IMR-90 (cell line): Measurements from ENCODE around the gene KDR. TPM values are rescaled to one million over a fixed set of nuclear protein-coding genes. Genes with fewer than 3 reads are reported as not detected.

Source experiments
- ATAC-seq: fragments of 200-7000 bp; cut with Tn5 transposase; 2 replicates; pipeline ENCODE4 v1.9.1; 2020; ENCODE audit warnings: low read depth, mild to moderate bottlenecking, moderate library complexity
- BruUV-seq: library from RNA; stranded (reverse); fragments of 400-500 nt; replicated peaks from 2 replicates; lab custom pipeline; 2021; lab: Mats Ljungman, UMichigan
- CTCF ChIA-PET: fragments of 300-600 bp; formaldehyde crosslinking; extraction: SDS; loops from one replicate; lab custom pipeline; 2021; ENCODE audit warnings: antibody characterized with exemption; lab: Yijun Ruan, JAX
- POLR2A ChIA-PET: fragments of 300-600 bp; sonication (Branson Sonifier 250); formaldehyde crosslinking; loops from one replicate; lab custom pipeline; 2022; ENCODE audit warnings: antibody characterized with exemption; ENCODE audit not compliant: unreplicated experiment; lab: Charles Lee
- DNase-seq: peaks from one replicate; pipeline ENCODE4 v3.0.0; 2013
- H2AFZ ChIP-seq: replicated peaks from 2 replicates; pipeline ENCODE3; 2013; ENCODE audit warnings: low read length, mild to moderate bottlenecking; ENCODE audit not compliant: poor library complexity
- H2AK5ac ChIP-seq: 2 replicates; pipeline ENCODE4 v1.6.1; 2013; ENCODE audit warnings: low read depth, low read length, inconsistent platforms
- H2AK9ac ChIP-seq: replicated peaks from 2 replicates; pipeline ENCODE3; 2013; ENCODE audit warnings: mild to moderate bottlenecking, low read depth, low read length, moderate library complexity; ENCODE audit not compliant: poor library complexity
- H2BK120ac ChIP-seq: 2 replicates; pipeline ENCODE4 v1.6.1; 2013; ENCODE audit warnings: low read depth, low read length, inconsistent platforms
- H2BK15ac ChIP-seq: 3 replicates; pipeline ENCODE4 v1.6.1; 2013; ENCODE audit warnings: low read depth, low read length, inconsistent platforms
- H2BK20ac ChIP-seq: 2 replicates; pipeline ENCODE4 v1.6.1; 2013; ENCODE audit warnings: low read depth, mild to moderate bottlenecking, inconsistent platforms, low read length, moderate library complexity
- H2BK5ac ChIP-seq: 2 replicates; pipeline ENCODE4 v1.6.1; 2013; ENCODE audit warnings: mild to moderate bottlenecking, low read depth, low read length, inconsistent platforms; ENCODE audit not compliant: poor library complexity, severe bottlenecking
- H3K14ac ChIP-seq: replicated peaks from 2 replicates; pipeline ENCODE4 v1.6.1; 2013; ENCODE audit warnings: low read depth, low read length, inconsistent platforms
- H3K18ac ChIP-seq: 2 replicates; pipeline ENCODE4 v1.6.1; 2013; ENCODE audit warnings: low read depth, low read length, control low read depth
- H3K23ac ChIP-seq: 2 replicates; pipeline ENCODE4 v1.6.1; 2013; ENCODE audit warnings: low read depth, low read length, inconsistent platforms
- H3K27ac ChIP-seq: 2 replicates; pipeline ENCODE4 v1.5.1; 2013; ENCODE audit warnings: mild to moderate bottlenecking, control low read depth, low read length; ENCODE audit not compliant: insufficient read depth
- H3K27me3 ChIP-seq: 2 replicates; pipeline ENCODE4 v1.6.1; 2013; ENCODE audit warnings: low read length; ENCODE audit not compliant: control insufficient read depth, insufficient read depth
- H3K36me3 ChIP-seq: 2 replicates; pipeline ENCODE4 v1.6.1; 2013; ENCODE audit warnings: low read length, mixed read lengths; ENCODE audit not compliant: control insufficient read depth, insufficient read depth
- H3K4ac ChIP-seq: 2 replicates; pipeline ENCODE4 v1.6.1; 2013; ENCODE audit warnings: low read depth, low read length, inconsistent platforms
- H3K4me1 ChIP-seq: 2 replicates; pipeline ENCODE4 v1.6.1; 2013; ENCODE audit warnings: low read length, mixed read lengths; ENCODE audit not compliant: control insufficient read depth, insufficient read depth
- H3K4me2 ChIP-seq: 2 replicates; pipeline ENCODE4 v1.6.1; 2013; ENCODE audit warnings: low read depth, mild to moderate bottlenecking, control low read depth, low read length, moderate library complexity
- H3K4me3 ChIP-seq: 2 replicates; pipeline ENCODE4 v1.5.1; 2013; ENCODE audit warnings: low read depth, mild to moderate bottlenecking, control low read depth, low read length, moderate library complexity; ENCODE audit not compliant: insufficient read depth
- H3K56ac ChIP-seq: 2 replicates; pipeline ENCODE4 v1.6.1; 2013; ENCODE audit warnings: low read length, inconsistent platforms; ENCODE audit not compliant: insufficient read depth; ENCODE audit errors: extremely low read depth
- H3K79me1 ChIP-seq, 2 experiments: 2 replicates each; pipeline ENCODE4 v1.6.1; 2013; ENCODE audit warnings: low read length in 2 of 2, inconsistent platforms in 1 of 2, low read depth in 1 of 2
- H3K9ac ChIP-seq: 2 replicates; pipeline ENCODE4 v1.6.1; 2013; ENCODE audit warnings: low read depth, low read length, control low read depth
- H3K9me1 ChIP-seq: 2 replicates; pipeline ENCODE4 v1.6.1; 2013; ENCODE audit warnings: low read length, inconsistent platforms; ENCODE audit not compliant: insufficient read depth
- H3K9me3 ChIP-seq: 2 replicates; pipeline ENCODE4 v1.6.1; 2013; ENCODE audit warnings: low read length; ENCODE audit not compliant: control insufficient read depth, insufficient read depth
- H4K20me1 ChIP-seq: 2 replicates; pipeline ENCODE4 v1.6.1; 2013; ENCODE audit warnings: low read length, inconsistent platforms; ENCODE audit not compliant: insufficient read depth
- H4K5ac ChIP-seq: 2 replicates; pipeline ENCODE4 v1.6.1; 2013; ENCODE audit warnings: mild to moderate bottlenecking, low read depth, low read length, control low read depth
- H4K8ac ChIP-seq, 2 experiments: 2 replicates each; pipeline ENCODE4 v1.6.1; 2013; ENCODE audit warnings: low read depth in 2 of 2, low read length in 2 of 2, control low read depth in 1 of 2, inconsistent platforms in 1 of 2
- H4K91ac ChIP-seq: 2 replicates; pipeline ENCODE4 v1.6.1; 2013; ENCODE audit warnings: low read depth, low read length, inconsistent platforms; ENCODE audit not compliant: insufficient read depth
- BHLHE40 ChIP-seq: fragments of 150-350 bp; IDR thresholded peaks from 2 replicates; pipeline ENCODE4 v1.6.1; 2016; ENCODE audit warnings: mild to moderate bottlenecking, low read depth, low read length
- CEBPB ChIP-seq: IDR thresholded peaks from 2 replicates; pipeline ENCODE4 v1.6.1; 2012; ENCODE audit warnings: low read depth, low read length, improper control_type of control experiment
- FOS ChIP-seq: fragments of 150-350 bp; IDR thresholded peaks from 2 replicates; pipeline ENCODE4 v1.6.1; 2016; ENCODE audit warnings: low read depth, low read length
- MAZ ChIP-seq: IDR thresholded peaks from 2 replicates; pipeline ENCODE4 v1.6.1; 2012; ENCODE audit warnings: low read depth, mild to moderate bottlenecking, low read length, improper control_type of control experiment, moderate library complexity, borderline replicate concordance
- NFE2L2 ChIP-seq: fragments of 150-350 bp; IDR thresholded peaks from 2 replicates; pipeline ENCODE4 v1.6.1; 2016; ENCODE audit warnings: low read depth, mild to moderate bottlenecking, low read length
- POLR2A ChIP-seq: IDR thresholded peaks from 2 replicates; pipeline ENCODE4 v1.6.1; 2012; ENCODE audit warnings: mild to moderate bottlenecking, low read depth, low read length
- RCOR1 ChIP-seq: IDR thresholded peaks from 2 replicates; pipeline ENCODE4 v1.6.1; 2012; ENCODE audit warnings: mild to moderate bottlenecking, low read length, improper control_type of control experiment; ENCODE audit not compliant: insufficient replicate concordance
- WGBS, 2 experiments: methylation state at CpG; one replicate each; pipeline versions ENCODE4 v1.1.5 to v1.1.7; 2013; ENCODE audit warnings: missing lambda C conversion rate in 2 of 2; ENCODE audit not compliant: insufficient read length in 1 of 2; ENCODE audit errors: extremely low coverage in 2 of 2; 5-methylcytosine and 5-hydroxymethylcytosine counted together
- dilution Hi-C: fragments of 300-500 bp; cut with HindIII; formaldehyde crosslinking; loops from one replicate; pipeline ENCODE4 v1.14.3; 2018; ENCODE audit warnings: low sequenced_read_pairs; ENCODE audit not compliant: unreplicated experiment
- in situ Hi-C: fragments of 300-500 bp; cut with MboI; formaldehyde crosslinking; loops from 3 replicates; pipeline ENCODE4 v1.14.3; 2019; ENCODE audit warnings: low sequenced_read_pairs, inconsistent platforms, mixed read lengths
- intact Hi-C: fragments of 100-400 bp; cut with micrococcal nuclease; formaldehyde crosslinking; loops from 2 replicates; pipeline ENCODE4 v1.10.0; 2022
- polyA plus RNA-seq, 3 experiments: library from polyadenylated mRNA; depleted of rRNA; stranded (reverse); fragments of >200 nt; gene quantifications; 2 replicates each; pipeline ENCODE4 v1.2.3, GENCODE V29; 2012; ENCODE audit warnings: low replicate concordance in 1 of 3
- total RNA-seq: library from RNA; depleted of rRNA; stranded (reverse); fragments of >200 nt; gene quantifications from 2 replicates; pipeline ENCODE4 v1.2.3, GENCODE V29; 2012
- TF ChIP-seq, protein P1 (sequence below): fragments of 150-350 bp; IDR thresholded peaks from 2 replicates; pipeline ENCODE4 v1.6.1; 2016; ENCODE audit warnings: low read depth, mild to moderate bottlenecking, low read length, moderate library complexity, borderline replicate concordance
- TF ChIP-seq, protein P2 (sequence below): fragments of 150-350 bp; IDR thresholded peaks from 2 replicates; pipeline ENCODE4 v1.6.1; 2017; ENCODE audit warnings: mild to moderate bottlenecking, antibody characterized with exemption, low read length, low read depth

The KDR gene
- total and polyA plus RNA-seq, 2 of the 4 experiments (the other 2 are of a cell fraction), result not detected

DNA sequence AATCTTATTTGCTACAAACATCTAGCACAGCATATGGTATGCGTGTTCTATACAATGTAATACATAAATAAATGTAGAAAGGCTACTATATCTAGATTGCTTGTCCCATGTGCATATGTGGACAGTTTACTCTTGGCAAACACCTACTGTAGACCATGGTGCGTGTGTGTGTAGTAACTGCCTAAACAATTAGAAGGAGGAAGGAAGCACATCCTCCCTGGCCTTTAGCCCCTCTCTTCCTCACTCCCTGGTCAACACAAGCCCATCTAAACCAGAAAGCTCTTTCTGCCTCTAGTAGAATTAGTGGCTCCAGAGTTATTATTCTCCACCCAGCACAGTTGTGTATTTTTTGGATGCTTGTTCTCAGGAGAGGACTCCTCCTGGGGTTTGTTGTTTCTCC, 73.9 kb downstream of the KDR start:
- no TSS peak for BruUV-seq
- no peak overlapping the region for H3K56ac ChIP-seq
- no peak overlapping the region for H3K27ac ChIP-seq
- no peaks in the 10 kb centered on the region for H3K79me1 ChIP-seq
- H3K23ac ChIP-seq, result no peak overlapping the region
- H3K4me2 ChIP-seq, result no peak overlapping the region
- H3K4ac ChIP-seq, result no peak overlapping the region
- H3K27me3 ChIP-seq, result no peaks in the 10 kb centered on the region
- no peak overlapping the region for H2AK5ac ChIP-seq
- H3K4me3 ChIP-seq, result no peak overlapping the region
- WGBS, 2 experiments, result no CpG with 5 or more reads among the region's 2 CpGs
- no peaks in the 10 kb centered on the region for H3K36me3 ChIP-seq
- no peaks in the 10 kb centered on the region for H3K9me1 ChIP-seq
- in situ Hi-C loops, result no loop called here
- H4K91ac ChIP-seq, result no peak overlapping the region
- ChIA-PET CTCF (interaction anchor here (0.5 kb wide), 1 partner anchor 633 kb away, joined by 3 read pairs; no protein-coding TSS in a partner anchor), POLR2A (no interaction called here)
- no peak overlapping the region for H2BK15ac ChIP-seq
- no peak overlapping the region for H2AK9ac ChIP-seq
- no peaks in the 10 kb centered on the region for H4K20me1 ChIP-seq
- H3K4me1 ChIP-seq, result no peaks in the 10 kb centered on the region
- no peak overlapping the region for H2AFZ ChIP-seq
- ATAC-seq, result no peak
- no peak overlapping the region for H4K8ac ChIP-seq
- H3K9ac ChIP-seq, result no peak overlapping the region
- no peak overlapping the region for H2BK120ac ChIP-seq
- H3K14ac ChIP-seq, result no peak overlapping the region
- TF ChIP-seq, protein P1, sequence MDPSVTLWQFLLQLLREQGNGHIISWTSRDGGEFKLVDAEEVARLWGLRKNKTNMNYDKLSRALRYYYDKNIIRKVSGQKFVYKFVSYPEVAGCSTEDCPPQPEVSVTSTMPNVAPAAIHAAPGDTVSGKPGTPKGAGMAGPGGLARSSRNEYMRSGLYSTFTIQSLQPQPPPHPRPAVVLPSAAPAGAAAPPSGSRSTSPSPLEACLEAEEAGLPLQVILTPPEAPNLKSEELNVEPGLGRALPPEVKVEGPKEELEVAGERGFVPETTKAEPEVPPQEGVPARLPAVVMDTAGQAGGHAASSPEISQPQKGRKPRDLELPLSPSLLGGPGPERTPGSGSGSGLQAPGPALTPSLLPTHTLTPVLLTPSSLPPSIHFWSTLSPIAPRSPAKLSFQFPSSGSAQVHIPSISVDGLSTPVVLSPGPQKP, result no peak
- TF ChIP-seq BHLHE40 (no peak), FOS (no peak), NFE2L2 (no peak), MAZ (no peak), CEBPB (no peak), RCOR1 (no peak), POLR2A (no peak)
- TF ChIP-seq, protein P2, sequence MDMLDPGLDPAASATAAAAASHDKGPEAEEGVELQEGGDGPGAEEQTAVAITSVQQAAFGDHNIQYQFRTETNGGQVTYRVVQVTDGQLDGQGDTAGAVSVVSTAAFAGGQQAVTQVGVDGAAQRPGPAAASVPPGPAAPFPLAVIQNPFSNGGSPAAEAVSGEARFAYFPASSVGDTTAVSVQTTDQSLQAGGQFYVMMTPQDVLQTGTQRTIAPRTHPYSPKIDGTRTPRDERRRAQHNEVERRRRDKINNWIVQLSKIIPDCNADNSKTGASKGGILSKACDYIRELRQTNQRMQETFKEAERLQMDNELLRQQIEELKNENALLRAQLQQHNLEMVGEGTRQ, result no peak
- intact Hi-C loops, result no loop called here
- no peaks in the 10 kb centered on the region for H3K9me3 ChIP-seq
- DNase-seq, result no peak
- dilution Hi-C loops, result no loop called here
- H2BK20ac ChIP-seq, result no peak overlapping the region
- H2BK5ac ChIP-seq, result no peak overlapping the region
- no peak overlapping the region for H3K18ac ChIP-seq
- H4K5ac ChIP-seq, result no peak overlapping the region
